ENCODE data around the gene PKN1.

The PKN1 gene

GRCh38 chr19:14405758-14406644 lies 27.1 kb upstream of the PKN1 start:
- H3K9me3 Mint-ChIP-seq = no peaks in the 10 kb centered on the region
- peak overlapping the region; percentile 51 to 76 (median 53) for H3K4me3 Mint-ChIP-seq
- no peaks in the 10 kb centered on the region for H3K4me1 Mint-ChIP-seq
- H3K27ac Mint-ChIP-seq = peak overlapping the region in 2 of 3 experiments; percentile 43 to 86
- H3K27me3 Mint-ChIP-seq (ENCODE audit: low read depth) = no peaks in the 10 kb centered on the region
- TF ChIP-seq CTCF (IDR thresholded peaks at IDR 0.05; ENCODE audit: unreplicated experiment in 3 of 3) = peak; percentile 96 to 99 (median 97)
- H3K36me3 Mint-ChIP-seq (ENCODE audit: low read depth) = peaks cover 30% of the 10 kb centered on the region

GRCh38 chr19:14406645-14407401 lies 26.3 kb upstream of the PKN1 start:
- Mint-ChIP-seq H3K27ac (peak overlapping the region in 1 of 3 experiments; percentile 67), H3K36me3 (ENCODE audit: low read depth) (peaks cover 37% of the 10 kb centered on the region)
- no peak for TF ChIP-seq CTCF (IDR thresholded peaks at IDR 0.05; ENCODE audit: unreplicated experiment in 3 of 3)

GRCh38 chr19:14407605-14408484 lies 25.3 kb upstream of the PKN1 start:
- TF ChIP-seq CTCF (IDR thresholded peaks at IDR 0.05; ENCODE audit: unreplicated experiment in 3 of 3) = no peak
- H3K9me3 Mint-ChIP-seq = no peaks in the 10 kb centered on the region
- no peak overlapping the region for H3K4me3 Mint-ChIP-seq
- H3K27ac Mint-ChIP-seq = no peak overlapping the region
- H3K36me3 Mint-ChIP-seq (ENCODE audit: low read depth) = peaks cover 42% of the 10 kb centered on the region
- no peaks in the 10 kb centered on the region for H3K4me1 Mint-ChIP-seq
- no peaks in the 10 kb centered on the region for H3K27me3 Mint-ChIP-seq (ENCODE audit: low read depth)

More at GRCh38 chr19:14406645-14407401, 26.3 kb upstream of the PKN1 start:
- no peaks in the 10 kb centered on the region for H3K4me1 Mint-ChIP-seq
- H3K27me3 Mint-ChIP-seq (ENCODE audit: low read depth) = no peaks in the 10 kb centered on the region
- H3K4me3 Mint-ChIP-seq = peak overlapping the region in 1 of 3 experiments; percentile 36
- no peaks in the 10 kb centered on the region for H3K9me3 Mint-ChIP-seq

GRCh38 chr19:14408491-14409145 lies 24.5 kb upstream of the PKN1 start:
- H3K4me3 Mint-ChIP-seq = no peak overlapping the region
- H3K4me1 Mint-ChIP-seq = peaks cover 7% of the 10 kb centered on the region
- H3K27me3 Mint-ChIP-seq (ENCODE audit: low read depth) = no peaks in the 10 kb centered on the region
- TF ChIP-seq CTCF (IDR thresholded peaks at IDR 0.05; ENCODE audit: unreplicated experiment in 3 of 3) = no peak
- H3K27ac Mint-ChIP-seq = no peak overlapping the region
- no peaks in the 10 kb centered on the region for H3K9me3 Mint-ChIP-seq
- peaks cover 48% of the 10 kb centered on the region for H3K36me3 Mint-ChIP-seq (ENCODE audit: low read depth)

Data from nephron (organoid).